Liver (tissue), 9 donors: ENCODE measurements around the gene SELENOS. TPM values are rescaled to one million over a fixed set of nuclear protein-coding genes. Genes with fewer than 3 reads are reported as not detected.

Experiments used
- DNase-seq: peaks from one replicate; pipeline ENCODE4 v3.0.0-alpha.2; 2017; ENCODE audit warnings: low spot score
- H3K27ac ChIP-seq, 2 donors: one replicate each; pipeline ENCODE4 v1.7.0; 2013; ENCODE audit warnings: inconsistent platforms in 2 of 2, low read length in 2 of 2, control low read depth in 1 of 2, low read depth in 1 of 2, mild to moderate bottlenecking in 1 of 2
- H3K27me3 ChIP-seq, 4 donors: one replicate each; pipeline versions ENCODE4 v1.6.1 to v1.7.0; 2013; ENCODE audit warnings: low read length in 3 of 4, inconsistent platforms in 1 of 4, mild to moderate bottlenecking in 1 of 4, moderate library complexity in 1 of 4; ENCODE audit not compliant: control insufficient read depth in 4 of 4, insufficient read depth in 4 of 4
- H3K36me3 ChIP-seq, 4 donors: one replicate each; pipeline versions ENCODE4 v1.6.1 to v1.7.0; 2013; ENCODE audit warnings: low read length in 3 of 4, mild to moderate bottlenecking in 3 of 4, low read depth in 1 of 4, moderate library complexity in 1 of 4; ENCODE audit not compliant: control insufficient read depth in 4 of 4, insufficient read depth in 3 of 4
- H3K4me1 ChIP-seq, 4 donors: one replicate each; pipeline versions ENCODE4 v1.6.1 to v1.7.0; 2013; ENCODE audit warnings: low read length in 3 of 4, mild to moderate bottlenecking in 3 of 4, moderate library complexity in 1 of 4; ENCODE audit not compliant: control insufficient read depth in 4 of 4, insufficient read depth in 4 of 4
- H3K4me3 ChIP-seq, 3 donors: one replicate each; pipeline versions ENCODE4 v1.6.1 to v1.7.0; 2013; ENCODE audit warnings: low read length in 3 of 3, control low read depth in 1 of 3, low read depth in 1 of 3, mild to moderate bottlenecking in 1 of 3
- H3K9ac ChIP-seq, 2 donors: one replicate each; pipeline ENCODE4 v1.7.0; 2013; ENCODE audit warnings: low read length in 2 of 2, mild to moderate bottlenecking in 2 of 2, moderate library complexity in 2 of 2, control low read depth in 1 of 2, low read depth in 1 of 2
- H3K9me3 ChIP-seq, 4 donors: one replicate each; pipeline versions ENCODE4 v1.6.1 to v1.7.0; 2013; ENCODE audit warnings: low read length in 3 of 4; ENCODE audit not compliant: control insufficient read depth in 4 of 4
- ATF3 ChIP-seq: IDR thresholded peaks from 2 replicates; pipeline ENCODE4 v1.6.1; 2016; ENCODE audit warnings: antibody characterized with exemption
- EGR1 ChIP-seq, 2 donors: IDR thresholded peaks; 2 replicates each; pipeline ENCODE4 v1.6.1; 2016 to 2018; ENCODE audit warnings: antibody characterized with exemption in 2 of 2, low read depth in 2 of 2
- FOXA2 ChIP-seq: IDR thresholded peaks from 2 replicates; pipeline ENCODE4 v1.6.1; 2016; ENCODE audit warnings: antibody characterized with exemption
- HNF4A ChIP-seq, 2 donors: conservative IDR thresholded peaks; 2 replicates each; pipeline ENCODE4 v1.6.1; 2016; ENCODE audit warnings: antibody characterized with exemption in 2 of 2, mild to moderate bottlenecking in 2 of 2
- HNF4G ChIP-seq: IDR thresholded peaks from 2 replicates; pipeline ENCODE4 v1.6.1; 2016; ENCODE audit warnings: antibody characterized with exemption
- JUND ChIP-seq, 2 donors: IDR thresholded peaks; 2 replicates each; pipeline ENCODE4 v1.6.1; 2016; ENCODE audit warnings: antibody characterized with exemption in 2 of 2
- NR2F2 ChIP-seq: IDR thresholded peaks from 2 replicates; pipeline ENCODE4 v1.6.1; 2016; ENCODE audit warnings: antibody characterized with exemption
- RAD21 ChIP-seq, 2 donors: IDR thresholded peaks; 2 replicates each; pipeline ENCODE4 v1.6.1; 2016; ENCODE audit warnings: antibody characterized with exemption in 2 of 2, mild to moderate bottlenecking in 2 of 2
- SP1 ChIP-seq: IDR thresholded peaks from 2 replicates; pipeline ENCODE4 v1.6.1; 2018; ENCODE audit warnings: antibody characterized with exemption, mild to moderate bottlenecking
- TAF1 ChIP-seq: conservative IDR thresholded peaks from 2 replicates; pipeline ENCODE4 v1.6.1; 2016; ENCODE audit warnings: antibody characterized with exemption, mild to moderate bottlenecking
- YY1 ChIP-seq: IDR thresholded peaks from 2 replicates; pipeline ENCODE4 v1.6.1; 2016; ENCODE audit warnings: antibody characterized with exemption, mild to moderate bottlenecking
- WGBS: extraction: QIAGEN DNeasy Blood & Tissue Kit; methylation state at CpG from one replicate; pipeline ENCODE4 v1.1.7; 2013; 5-methylcytosine and 5-hydroxymethylcytosine counted together
- polyA plus RNA-seq, 2 donors: library from polyadenylated mRNA; stranded (reverse) in 1 of 2; unstranded in 1 of 2; fragments of 200-250 nt in 1 of 2; fragments of >200 nt in 1 of 2; fragmentation: Nextera tagmentation in 1 of 2; extraction: Ambion mirVana in 1 of 2; gene quantifications; one replicate each; pipeline versions ENCODE4 v1.2.1 to v1.2.3, GENCODE V29; 2013 to 2015
- total RNA-seq, 2 donors: library from RNA; depleted of rRNA; stranded (reverse); fragments of >200 nt; gene quantifications; one replicate each; pipeline ENCODE4 v1.2.3, GENCODE V29; 2014
- TF ChIP-seq, protein P1 (sequence below): IDR thresholded peaks from 2 replicates; pipeline ENCODE4 v1.6.1; 2016; ENCODE audit warnings: antibody characterized with exemption
- TF ChIP-seq, protein P2 (sequence below): fragments of 150-350 bp; IDR thresholded peaks from 2 replicates; pipeline ENCODE4 v1.5.1; 2017; ENCODE audit warnings: improper control_type of control experiment, low read depth, low read length; ENCODE audit not compliant: missing input control
- TF ChIP-seq, protein P3 (sequence below): IDR thresholded peaks from 2 replicates; pipeline ENCODE4 v1.6.1; 2016; ENCODE audit warnings: antibody characterized with exemption
- TF ChIP-seq, protein P4 (sequence below): IDR thresholded peaks from 2 replicates; pipeline ENCODE4 v1.6.1; 2016; ENCODE audit warnings: antibody characterized with exemption, mild to moderate bottlenecking
- donor health status: healthy.
- donor health status: healthy.
- donor health status: healthy.
- donor health status: healthy.
- donor health status: healthy.

Gene SELENOS
- total and polyA plus RNA-seq, 4 donors = 25.8 to 71.1 (median 65.8) TPM

- no peaks in the 10 kb centered on the region for H3K27me3 ChIP-seq
- no peaks in the 10 kb centered on the region for H3K9me3 ChIP-seq
- TF ChIP-seq, protein P1, sequence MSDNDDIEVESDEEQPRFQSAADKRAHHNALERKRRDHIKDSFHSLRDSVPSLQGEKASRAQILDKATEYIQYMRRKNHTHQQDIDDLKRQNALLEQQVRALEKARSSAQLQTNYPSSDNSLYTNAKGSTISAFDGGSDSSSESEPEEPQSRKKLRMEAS = no peak
- no peak for TF ChIP-seq RAD21 (IDR thresholded peaks at IDR 0.05)
- TF ChIP-seq EGR1 (IDR thresholded peaks at IDR 0.05; ENCODE audit: low read depth in 2 of 2) = no peak
- no peak for TF ChIP-seq JUND (IDR thresholded peaks at IDR 0.05)
- TF ChIP-seq YY1 = no peak
- H3K4me1 ChIP-seq = no peaks in the 10 kb centered on the region
- DNase-seq = no peak
- H3K4me3 ChIP-seq = no peak overlapping the region
- H3K36me3 ChIP-seq = peaks cover 6 to 50% (median 23%) of the 10 kb centered on the region in 4 donors
- H3K27ac ChIP-seq = no peak overlapping the region
- no peak overlapping the region for H3K9ac ChIP-seq
- WGBS = 85% methylated on average over 16 of the region's 16 CpGs
Measured at GRCh38 chr15:101307897-101308603, 30.8 kb upstream of the SELENOS start.

GRCh38 chr15:101307048-101307896 lies 30.0 kb upstream of the SELENOS start:
- Histone ChIP-seq H3K9ac (no peak overlapping the region), H3K9me3 (no peaks in the 10 kb centered on the region), H3K27ac (no peak overlapping the region), H3K27me3 (no peaks in the 10 kb centered on the region), H3K4me1 (no peaks in the 10 kb centered on the region), H3K36me3 (peaks cover 8 to 54% (median 26%) of the 10 kb centered on the region in 4 donors), H3K4me3 (no peak overlapping the region)
- TF ChIP-seq RAD21 (IDR thresholded peaks at IDR 0.05) = no peak
- no peak for TF ChIP-seq HNF4G
- no peak for TF ChIP-seq JUND (IDR thresholded peaks at IDR 0.05)
- TF ChIP-seq, protein P2, sequence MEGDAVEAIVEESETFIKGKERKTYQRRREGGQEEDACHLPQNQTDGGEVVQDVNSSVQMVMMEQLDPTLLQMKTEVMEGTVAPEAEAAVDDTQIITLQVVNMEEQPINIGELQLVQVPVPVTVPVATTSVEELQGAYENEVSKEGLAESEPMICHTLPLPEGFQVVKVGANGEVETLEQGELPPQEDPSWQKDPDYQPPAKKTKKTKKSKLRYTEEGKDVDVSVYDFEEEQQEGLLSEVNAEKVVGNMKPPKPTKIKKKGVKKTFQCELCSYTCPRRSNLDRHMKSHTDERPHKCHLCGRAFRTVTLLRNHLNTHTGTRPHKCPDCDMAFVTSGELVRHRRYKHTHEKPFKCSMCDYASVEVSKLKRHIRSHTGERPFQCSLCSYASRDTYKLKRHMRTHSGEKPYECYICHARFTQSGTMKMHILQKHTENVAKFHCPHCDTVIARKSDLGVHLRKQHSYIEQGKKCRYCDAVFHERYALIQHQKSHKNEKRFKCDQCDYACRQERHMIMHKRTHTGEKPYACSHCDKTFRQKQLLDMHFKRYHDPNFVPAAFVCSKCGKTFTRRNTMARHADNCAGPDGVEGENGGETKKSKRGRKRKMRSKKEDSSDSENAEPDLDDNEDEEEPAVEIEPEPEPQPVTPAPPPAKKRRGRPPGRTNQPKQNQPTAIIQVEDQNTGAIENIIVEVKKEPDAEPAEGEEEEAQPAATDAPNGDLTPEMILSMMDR = no peak
- TF ChIP-seq, protein P1 = no peak
- no peak for TF ChIP-seq NR2F2
- TF ChIP-seq EGR1 (IDR thresholded peaks at IDR 0.05; ENCODE audit: low read depth in 2 of 2) = no peak
- no peak for TF ChIP-seq SP1
- no peak for TF ChIP-seq FOXA2
- TF ChIP-seq, protein P3, sequence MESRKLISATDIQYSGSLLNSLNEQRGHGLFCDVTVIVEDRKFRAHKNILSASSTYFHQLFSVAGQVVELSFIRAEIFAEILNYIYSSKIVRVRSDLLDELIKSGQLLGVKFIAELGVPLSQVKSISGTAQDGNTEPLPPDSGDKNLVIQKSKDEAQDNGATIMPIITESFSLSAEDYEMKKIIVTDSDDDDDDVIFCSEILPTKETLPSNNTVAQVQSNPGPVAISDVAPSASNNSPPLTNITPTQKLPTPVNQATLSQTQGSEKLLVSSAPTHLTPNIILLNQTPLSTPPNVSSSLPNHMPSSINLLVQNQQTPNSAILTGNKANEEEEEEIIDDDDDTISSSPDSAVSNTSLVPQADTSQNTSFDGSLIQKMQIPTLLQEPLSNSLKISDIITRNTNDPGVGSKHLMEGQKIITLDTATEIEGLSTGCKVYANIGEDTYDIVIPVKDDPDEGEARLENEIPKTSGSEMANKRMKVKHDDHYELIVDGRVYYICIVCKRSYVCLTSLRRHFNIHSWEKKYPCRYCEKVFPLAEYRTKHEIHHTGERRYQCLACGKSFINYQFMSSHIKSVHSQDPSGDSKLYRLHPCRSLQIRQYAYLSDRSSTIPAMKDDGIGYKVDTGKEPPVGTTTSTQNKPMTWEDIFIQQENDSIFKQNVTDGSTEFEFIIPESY = no peak
- no peak for TF ChIP-seq TAF1
- no peak for TF ChIP-seq HNF4A (conservative IDR thresholded peaks at IDR 0.05)
- TF ChIP-seq, protein P4, sequence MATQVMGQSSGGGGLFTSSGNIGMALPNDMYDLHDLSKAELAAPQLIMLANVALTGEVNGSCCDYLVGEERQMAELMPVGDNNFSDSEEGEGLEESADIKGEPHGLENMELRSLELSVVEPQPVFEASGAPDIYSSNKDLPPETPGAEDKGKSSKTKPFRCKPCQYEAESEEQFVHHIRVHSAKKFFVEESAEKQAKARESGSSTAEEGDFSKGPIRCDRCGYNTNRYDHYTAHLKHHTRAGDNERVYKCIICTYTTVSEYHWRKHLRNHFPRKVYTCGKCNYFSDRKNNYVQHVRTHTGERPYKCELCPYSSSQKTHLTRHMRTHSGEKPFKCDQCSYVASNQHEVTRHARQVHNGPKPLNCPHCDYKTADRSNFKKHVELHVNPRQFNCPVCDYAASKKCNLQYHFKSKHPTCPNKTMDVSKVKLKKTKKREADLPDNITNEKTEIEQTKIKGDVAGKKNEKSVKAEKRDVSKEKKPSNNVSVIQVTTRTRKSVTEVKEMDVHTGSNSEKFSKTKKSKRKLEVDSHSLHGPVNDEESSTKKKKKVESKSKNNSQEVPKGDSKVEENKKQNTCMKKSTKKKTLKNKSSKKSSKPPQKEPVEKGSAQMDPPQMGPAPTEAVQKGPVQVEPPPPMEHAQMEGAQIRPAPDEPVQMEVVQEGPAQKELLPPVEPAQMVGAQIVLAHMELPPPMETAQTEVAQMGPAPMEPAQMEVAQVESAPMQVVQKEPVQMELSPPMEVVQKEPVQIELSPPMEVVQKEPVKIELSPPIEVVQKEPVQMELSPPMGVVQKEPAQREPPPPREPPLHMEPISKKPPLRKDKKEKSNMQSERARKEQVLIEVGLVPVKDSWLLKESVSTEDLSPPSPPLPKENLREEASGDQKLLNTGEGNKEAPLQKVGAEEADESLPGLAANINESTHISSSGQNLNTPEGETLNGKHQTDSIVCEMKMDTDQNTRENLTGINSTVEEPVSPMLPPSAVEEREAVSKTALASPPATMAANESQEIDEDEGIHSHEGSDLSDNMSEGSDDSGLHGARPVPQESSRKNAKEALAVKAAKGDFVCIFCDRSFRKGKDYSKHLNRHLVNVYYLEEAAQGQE = no peak
- no peak for TF ChIP-seq ATF3
- no peak for DNase-seq
- WGBS = 86% methylated on average over 24 of the region's 24 CpGs
